ENCODE results near the gene ABCA3. TPM values are rescaled to one million over a fixed set of nuclear protein-coding genes. Genes with fewer than 3 reads are reported as not detected.

The ABCA3 gene
- total and polyA plus RNA-seq, 7 experiments from 2014 or later: 1.7 to 10.0 (median 7.4) TPM

GRCh38 chr16:2238838-2239675 lies 101.5 kb downstream of the ABCA3 start:
- no peaks in the 10 kb centered on the region for H3K4me1 ChIP-seq (ENCODE audit: control insufficient read depth in 2 of 2, insufficient read depth in 2 of 2, low read length in 2 of 2)
- Mint-ChIP-seq H3K4me3 (no peak overlapping the region), H3K4me1 (peaks cover 0 to 11% (median 0%) of the 10 kb centered on the region in 7 donors), H3K36me3 (peaks cover 0 to 14% (median 7%) of the 10 kb centered on the region in 5 donors), H3K27ac (no peak overlapping the region), H3K27me3 (no peaks in the 10 kb centered on the region), H3K9me3 (no peaks in the 10 kb centered on the region)
- no peak overlapping the region for H3K27ac ChIP-seq (ENCODE audit: low read depth, low read length)
- intact Hi-C loops (cut with micrococcal nuclease): no loop called here
- DNase-seq (no peak), ATAC-seq (no peak)
- H3K9me3 ChIP-seq (ENCODE audit: control insufficient read depth in 2 of 3, low read length in 3 of 3): no peaks in the 10 kb centered on the region
- ChIA-PET CTCF (no interaction called here), POLR2A (no interaction called here)
- H3K36me3 ChIP-seq (ENCODE audit: control insufficient read depth in 2 of 3, insufficient read depth in 3 of 3, low read length in 3 of 3): peaks cover 0 to 39% (median 0%) of the 10 kb centered on the region in 3 experiments
- no peaks in the 10 kb centered on the region for H3K27me3 ChIP-seq (ENCODE audit: control insufficient read depth in 2 of 2, insufficient read depth in 2 of 2, low read length in 2 of 2)
- H3K4me3 ChIP-seq (ENCODE audit: low read length): no peak overlapping the region

DNA sequence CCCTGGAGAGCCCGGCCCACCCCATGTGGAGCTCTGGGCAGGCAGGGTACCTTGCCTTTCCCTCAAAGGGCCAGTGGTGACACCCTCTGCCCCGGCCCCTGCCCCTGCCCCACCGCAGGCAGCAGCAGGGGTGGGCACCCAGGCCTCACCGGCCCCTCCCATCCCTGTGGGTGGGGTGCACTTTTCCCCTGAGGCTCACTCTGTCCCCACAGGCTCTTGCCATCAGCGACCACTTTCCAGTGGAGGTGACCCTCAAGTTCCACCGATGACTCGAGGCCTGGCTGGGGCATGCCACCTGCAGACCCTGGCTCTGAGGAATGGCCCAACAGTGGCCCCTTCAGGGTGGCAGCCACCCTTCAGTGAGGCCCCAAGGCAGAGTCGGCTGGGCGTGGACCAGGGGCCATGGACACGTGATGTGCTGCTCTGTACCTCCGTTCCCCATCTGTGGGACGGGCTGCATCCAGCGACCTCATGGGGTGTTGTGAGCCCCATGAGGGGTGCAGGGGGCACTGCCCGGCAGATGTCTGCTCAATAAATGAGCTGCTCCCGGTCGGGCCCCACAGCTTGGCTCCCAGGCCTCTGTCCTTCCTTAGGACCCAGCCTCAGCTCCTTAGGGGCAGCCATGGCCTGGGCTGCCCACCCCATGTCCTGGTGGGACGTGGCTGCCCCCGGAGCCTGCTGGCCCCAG lies 102.2 kb downstream of the ABCA3 start:
- CTCF ChIA-PET: no interaction called here
- intact Hi-C loops (cut with micrococcal nuclease): no loop called here
- H3K4me3 ChIP-seq (ENCODE audit: low read length): no peak overlapping the region
- H3K27me3 ChIP-seq (ENCODE audit: control insufficient read depth in 2 of 2, insufficient read depth in 2 of 2, low read length in 2 of 2): no peaks in the 10 kb centered on the region
- H3K4me1 ChIP-seq (ENCODE audit: control insufficient read depth in 2 of 2, insufficient read depth in 2 of 2, low read length in 2 of 2): no peaks in the 10 kb centered on the region
- Mint-ChIP-seq H3K4me3 (no peak overlapping the region), H3K9me3 (no peaks in the 10 kb centered on the region), H3K4me1 (peaks cover 0 to 11% (median 0%) of the 10 kb centered on the region in 7 donors), H3K27me3 (no peaks in the 10 kb centered on the region), H3K27ac (no peak overlapping the region), H3K36me3 (peaks cover 0 to 19% (median 7%) of the 10 kb centered on the region in 5 donors)
- ATAC-seq (no peak), DNase-seq (no peak)
- POLR2A ChIA-PET: no interaction called here
- H3K9me3 ChIP-seq (ENCODE audit: control insufficient read depth in 2 of 3, low read length in 3 of 3): no peaks in the 10 kb centered on the region
- peaks cover 0 to 39% (median 0%) of the 10 kb centered on the region in 3 experiments for H3K36me3 ChIP-seq (ENCODE audit: control insufficient read depth in 2 of 3, insufficient read depth in 3 of 3, low read length in 3 of 3)
- no peak overlapping the region for H3K27ac ChIP-seq (ENCODE audit: low read depth, low read length)

GRCh38 chr16:2237493-2238149 lies 102.9 kb downstream of the ABCA3 start:
- peaks cover 0 to 39% (median 0%) of the 10 kb centered on the region in 3 experiments for H3K36me3 ChIP-seq (ENCODE audit: control insufficient read depth in 2 of 3, insufficient read depth in 3 of 3, low read length in 3 of 3)
- no peak overlapping the region for H3K4me3 ChIP-seq (ENCODE audit: low read length)
- peaks cover 0 to 23% (median 7%) of the 10 kb centered on the region in 5 donors for H3K36me3 Mint-ChIP-seq
- ATAC-seq: no peak
- H3K9me3 Mint-ChIP-seq: no peaks in the 10 kb centered on the region
- H3K27ac ChIP-seq (ENCODE audit: low read depth, low read length): no peak overlapping the region
- no peaks in the 10 kb centered on the region for H3K4me1 ChIP-seq (ENCODE audit: control insufficient read depth in 2 of 2, insufficient read depth in 2 of 2, low read length in 2 of 2)
- ChIA-PET CTCF (no interaction called here), POLR2A (no interaction called here)
- no peaks in the 10 kb centered on the region for H3K27me3 ChIP-seq (ENCODE audit: control insufficient read depth in 2 of 2, insufficient read depth in 2 of 2, low read length in 2 of 2)
- no peaks in the 10 kb centered on the region for H3K27me3 Mint-ChIP-seq
- no peaks in the 10 kb centered on the region for H3K9me3 ChIP-seq (ENCODE audit: control insufficient read depth in 2 of 3, low read length in 3 of 3)
- H3K27ac Mint-ChIP-seq: no peak overlapping the region
- intact Hi-C loops (cut with micrococcal nuclease): no loop called here
- no peak for DNase-seq
- H3K4me1 Mint-ChIP-seq: peaks cover 0 to 10% (median 0%) of the 10 kb centered on the region in 7 donors
- H3K4me3 Mint-ChIP-seq: no peak overlapping the region

GRCh38 chr16:2237102-2237482 lies 103.4 kb downstream of the ABCA3 start:
- ChIA-PET POLR2A (no interaction called here), CTCF (no interaction called here)
- H3K4me3 ChIP-seq (ENCODE audit: low read length): no peak overlapping the region
- no peaks in the 10 kb centered on the region for H3K27me3 ChIP-seq (ENCODE audit: control insufficient read depth in 2 of 2, insufficient read depth in 2 of 2, low read length in 2 of 2)
- H3K9me3 Mint-ChIP-seq: no peaks in the 10 kb centered on the region
- ATAC-seq (no peak), DNase-seq (no peak)
- H3K27ac Mint-ChIP-seq: no peak overlapping the region
- peaks cover 0 to 39% (median 0%) of the 10 kb centered on the region in 3 experiments for H3K36me3 ChIP-seq (ENCODE audit: control insufficient read depth in 2 of 3, insufficient read depth in 3 of 3, low read length in 3 of 3)
- H3K9me3 ChIP-seq (ENCODE audit: control insufficient read depth in 2 of 3, low read length in 3 of 3): no peaks in the 10 kb centered on the region
- no peaks in the 10 kb centered on the region for H3K4me1 ChIP-seq (ENCODE audit: control insufficient read depth in 2 of 2, insufficient read depth in 2 of 2, low read length in 2 of 2)
- no peak overlapping the region for H3K27ac ChIP-seq (ENCODE audit: low read depth, low read length)
- H3K36me3 Mint-ChIP-seq: peaks cover 0 to 19% (median 3%) of the 10 kb centered on the region in 5 donors
- H3K27me3 Mint-ChIP-seq: no peaks in the 10 kb centered on the region
- intact Hi-C loops (cut with micrococcal nuclease): no loop called here
- H3K4me3 Mint-ChIP-seq: no peak overlapping the region
- peaks cover 0 to 6% (median 0%) of the 10 kb centered on the region in 7 donors for H3K4me1 Mint-ChIP-seq

DNA sequence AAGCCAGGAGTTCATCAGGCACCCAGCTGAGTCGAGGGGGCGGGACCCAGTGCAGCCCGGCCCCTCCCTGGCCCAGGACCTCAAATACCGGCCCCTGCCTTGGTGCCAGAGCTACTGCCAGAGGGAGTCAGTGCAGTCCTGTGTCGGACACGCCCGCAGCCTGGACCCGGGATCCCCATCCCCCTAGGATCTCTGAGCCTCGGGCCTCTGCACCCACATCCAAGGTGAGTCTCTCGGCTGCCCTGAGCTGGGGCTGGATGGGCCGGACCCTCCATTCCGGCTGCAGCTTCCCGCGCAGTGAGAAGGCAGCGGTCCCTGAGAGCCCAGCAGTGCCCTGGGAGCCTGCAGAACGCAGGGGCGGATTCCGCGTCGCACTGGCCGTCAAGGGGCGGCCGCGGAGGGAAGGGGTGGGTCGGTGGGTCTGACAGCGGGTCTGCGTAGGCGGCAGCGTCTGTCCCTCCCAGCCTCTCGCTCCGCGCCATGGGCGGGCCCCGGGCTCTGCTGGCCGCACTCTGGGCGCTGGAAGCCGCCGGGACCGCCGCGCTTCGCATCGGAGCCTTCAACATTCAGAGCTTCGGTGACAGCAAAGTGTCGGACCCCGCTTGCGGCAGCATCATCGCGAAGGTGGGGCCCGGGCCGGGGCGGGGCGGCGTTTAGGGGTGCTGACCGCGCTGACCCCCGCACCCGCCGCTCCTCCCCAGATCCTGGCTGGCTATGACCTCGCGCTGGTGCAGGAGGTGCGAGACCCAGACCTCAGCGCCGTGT lies 104.0 kb downstream of the ABCA3 start, which contains the start of gene DNASE1L2:
Gene DNASE1L2 (plus strand): TSS at position 108 of the 765 bp plus-strand sequence. CDS start 373 bp downstream, at position 481.
- intact Hi-C loops (cut with micrococcal nuclease): no loop called here
- H3K27me3 Mint-ChIP-seq: no peaks in the 10 kb centered on the region
- Histone ChIP-seq H3K4me3 (ENCODE audit: low read length) (no peak within 1 kb of the TSS), H3K9me3 (ENCODE audit: control insufficient read depth in 2 of 3, low read length in 3 of 3) (no peaks in the 10 kb centered on the region), H3K27ac (ENCODE audit: low read depth, low read length) (no peak within 1 kb of the TSS), H3K36me3 (ENCODE audit: control insufficient read depth in 2 of 3, insufficient read depth in 3 of 3, low read length in 3 of 3) (peaks cover 0 to 44% (median 3%) of the 10 kb centered on the region in 3 experiments), H3K27me3 (ENCODE audit: control insufficient read depth in 2 of 2, insufficient read depth in 2 of 2, low read length in 2 of 2) (no peaks in the 10 kb centered on the region), H3K4me1 (ENCODE audit: control insufficient read depth in 2 of 2, insufficient read depth in 2 of 2, low read length in 2 of 2) (no peaks in the 10 kb centered on the region)
- H3K4me1 Mint-ChIP-seq: peaks cover 0 to 6% (median 0%) of the 10 kb centered on the region in 7 donors
- ChIA-PET POLR2A (no interaction called here), CTCF (no interaction called here)
- DNase-seq (no peak), ATAC-seq (no peak)
- H3K27ac Mint-ChIP-seq: no peak within 1 kb of the TSS
- peaks cover 0 to 19% (median 3%) of the 10 kb centered on the region in 5 donors for H3K36me3 Mint-ChIP-seq
- H3K9me3 Mint-ChIP-seq: no peaks in the 10 kb centered on the region
- no peak within 1 kb of the TSS for H3K4me3 Mint-ChIP-seq

DNA sequence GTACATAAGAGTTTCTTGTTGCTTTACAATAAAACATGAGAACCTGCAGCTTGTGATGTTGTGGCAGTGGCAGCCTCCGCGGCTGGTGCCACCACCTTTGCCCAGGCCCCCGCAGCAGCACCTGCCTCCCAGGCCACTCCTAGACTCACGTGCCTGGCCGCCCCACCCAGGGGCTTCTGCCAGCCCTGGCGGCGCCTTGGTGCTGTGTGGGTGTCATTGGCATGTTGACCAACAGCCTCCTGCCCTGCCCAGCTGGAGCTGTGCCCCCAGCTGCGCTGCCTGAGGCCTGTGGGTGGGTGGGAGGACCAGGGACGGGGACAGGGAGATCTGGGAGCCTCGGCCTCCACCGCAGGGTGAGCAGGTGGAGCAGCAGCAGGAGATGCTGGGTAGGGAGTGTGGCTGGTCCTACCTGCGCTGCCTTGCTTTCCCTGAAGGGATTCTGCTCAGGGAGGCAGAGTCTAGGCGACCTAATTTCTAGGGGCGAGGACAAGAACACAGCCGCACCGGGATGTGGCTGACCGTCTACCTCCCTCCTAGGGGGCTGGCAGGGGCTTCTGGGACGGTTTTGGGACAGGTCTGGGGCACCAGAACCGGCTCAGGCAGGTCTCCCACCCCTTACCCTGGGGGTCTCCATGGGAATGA lies 104.7 kb downstream of the ABCA3 start:
- Mint-ChIP-seq H3K9me3 (no peaks in the 10 kb centered on the region), H3K27me3 (no peaks in the 10 kb centered on the region), H3K36me3 (peaks cover 0 to 23% (median 3%) of the 10 kb centered on the region in 5 donors), H3K4me3 (no peak overlapping the region), H3K27ac (no peak overlapping the region), H3K4me1 (peaks cover 0 to 6% (median 0%) of the 10 kb centered on the region in 7 donors)
- intact Hi-C loops (cut with micrococcal nuclease): no loop called here
- no peaks in the 10 kb centered on the region for H3K9me3 ChIP-seq (ENCODE audit: control insufficient read depth in 2 of 3, low read length in 3 of 3)
- CTCF ChIA-PET: no interaction called here
- H3K4me1 ChIP-seq (ENCODE audit: control insufficient read depth in 2 of 2, insufficient read depth in 2 of 2, low read length in 2 of 2): no peaks in the 10 kb centered on the region
- POLR2A ChIA-PET: no interaction called here
- ATAC-seq: no peak
- no peak for DNase-seq
- no peaks in the 10 kb centered on the region for H3K27me3 ChIP-seq (ENCODE audit: control insufficient read depth in 2 of 2, insufficient read depth in 2 of 2, low read length in 2 of 2)
- H3K27ac ChIP-seq (ENCODE audit: low read depth, low read length): no peak overlapping the region
- no peak overlapping the region for H3K4me3 ChIP-seq (ENCODE audit: low read length)
- peaks cover 0 to 51% (median 5%) of the 10 kb centered on the region in 3 experiments for H3K36me3 ChIP-seq (ENCODE audit: control insufficient read depth in 2 of 3, insufficient read depth in 3 of 3, low read length in 3 of 3)

All from naive thymus-derived CD4-positive, alpha-beta T cell (primary cell).